SK-N-SH (cell line): Measurements from ENCODE around the gene NTN5.

Experiments used
- EP300 ChIP-seq, 2 experiments: IDR thresholded peaks; 2 replicates each; pipeline versions ENCODE4 v1.4.0 to v1.6.1; 2012; ENCODE audit warnings: borderline replicate concordance in 1 of 2, low read depth in 1 of 2, low read length in 1 of 2
- TF ChIP-seq, protein P1 (sequence below): fragments of 200-600 bp; sonication (generic); IDR thresholded peaks from 2 replicates; pipeline ENCODE4 v1.6.1; 2017; ENCODE audit warnings: antibody characterized with exemption, mild to moderate bottlenecking, moderate library complexity

DNA sequence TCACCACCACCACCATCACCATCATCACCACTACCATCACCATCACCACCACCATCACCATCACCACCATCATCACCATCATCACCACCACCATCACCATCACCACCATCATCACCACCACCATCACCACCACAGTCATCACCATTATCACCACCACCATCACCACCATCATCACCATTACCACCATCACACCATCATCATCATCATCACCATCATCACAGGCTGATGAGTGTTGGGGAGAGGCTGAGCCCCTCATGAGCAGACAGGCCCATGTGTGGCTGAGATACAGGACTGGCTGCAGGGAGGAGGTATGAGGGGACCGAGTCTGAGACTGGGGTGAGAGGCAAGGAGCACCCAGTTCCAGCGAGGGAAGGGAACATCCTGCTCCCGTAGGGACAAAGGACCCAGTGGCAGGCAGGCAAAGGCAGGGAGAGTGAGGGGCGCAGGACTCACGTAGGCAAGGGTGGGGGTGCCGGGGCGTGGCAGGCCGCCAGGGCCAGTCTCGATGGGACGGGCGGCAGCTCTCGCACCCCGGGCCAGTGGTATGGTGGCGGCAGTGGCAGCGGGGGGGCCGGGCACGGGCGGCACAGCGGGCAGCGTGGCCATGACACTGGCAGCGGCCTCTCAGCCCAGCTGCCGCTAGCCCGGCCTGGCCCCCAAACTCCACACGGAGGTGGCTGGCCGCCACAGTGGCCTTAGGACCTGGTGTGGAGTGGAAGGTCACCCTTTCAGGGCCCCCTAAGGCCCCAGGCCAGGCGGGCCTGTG lies 2.7 kb downstream of the NTN5 start:
- TF ChIP-seq, protein P1, sequence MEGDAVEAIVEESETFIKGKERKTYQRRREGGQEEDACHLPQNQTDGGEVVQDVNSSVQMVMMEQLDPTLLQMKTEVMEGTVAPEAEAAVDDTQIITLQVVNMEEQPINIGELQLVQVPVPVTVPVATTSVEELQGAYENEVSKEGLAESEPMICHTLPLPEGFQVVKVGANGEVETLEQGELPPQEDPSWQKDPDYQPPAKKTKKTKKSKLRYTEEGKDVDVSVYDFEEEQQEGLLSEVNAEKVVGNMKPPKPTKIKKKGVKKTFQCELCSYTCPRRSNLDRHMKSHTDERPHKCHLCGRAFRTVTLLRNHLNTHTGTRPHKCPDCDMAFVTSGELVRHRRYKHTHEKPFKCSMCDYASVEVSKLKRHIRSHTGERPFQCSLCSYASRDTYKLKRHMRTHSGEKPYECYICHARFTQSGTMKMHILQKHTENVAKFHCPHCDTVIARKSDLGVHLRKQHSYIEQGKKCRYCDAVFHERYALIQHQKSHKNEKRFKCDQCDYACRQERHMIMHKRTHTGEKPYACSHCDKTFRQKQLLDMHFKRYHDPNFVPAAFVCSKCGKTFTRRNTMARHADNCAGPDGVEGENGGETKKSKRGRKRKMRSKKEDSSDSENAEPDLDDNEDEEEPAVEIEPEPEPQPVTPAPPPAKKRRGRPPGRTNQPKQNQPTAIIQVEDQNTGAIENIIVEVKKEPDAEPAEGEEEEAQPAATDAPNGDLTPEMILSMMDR = no peak
- TF ChIP-seq EP300 (IDR thresholded peaks at IDR 0.05; ENCODE audit: borderline replicate concordance in 1 of 2, low read depth in 1 of 2, low read length in 1 of 2) = no peak
